ENCODE measurements around the gene FAM200A. TPM values are rescaled to one million over a fixed set of nuclear protein-coding genes. Genes with fewer than 3 reads are reported as not detected.

The FAM200A gene
- total and polyA plus RNA-seq, 2 of the 8 experiments (the other 6 are each of a cell fraction or from before 2014, with no cell fraction given): 4.3 to 7.5 TPM

DNA sequence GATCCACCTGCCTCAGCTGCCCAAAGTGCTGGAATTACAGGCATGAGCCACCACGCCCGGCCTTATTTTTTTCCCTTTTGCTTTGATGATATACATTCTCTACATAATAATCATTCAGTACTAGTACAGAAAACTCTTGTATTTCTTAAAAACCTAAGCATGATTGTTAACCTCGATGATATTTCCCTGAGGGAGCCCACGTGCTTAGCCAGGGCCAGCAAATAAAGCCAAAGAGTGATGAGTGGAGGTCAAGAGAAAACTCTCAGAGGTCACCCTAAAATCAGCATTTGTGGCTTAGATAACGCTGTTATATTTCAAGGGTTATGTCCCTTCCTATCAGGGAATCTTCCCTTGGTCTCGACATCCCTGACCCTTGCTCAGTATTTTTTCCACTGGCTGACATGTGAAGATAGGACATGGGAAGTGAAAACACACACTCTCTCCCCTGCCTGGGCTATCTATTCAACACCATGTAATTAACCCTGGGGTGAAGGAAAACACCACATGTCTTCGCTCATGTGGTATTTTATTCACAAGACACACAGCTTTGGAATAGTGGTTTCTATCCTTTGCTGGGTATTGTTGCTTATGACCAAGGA lies 12.6 kb downstream of the FAM200A start:
- Histone ChIP-seq H3K27me3 (replicated peaks in 1 of 4; ENCODE audit: control insufficient read depth in 3 of 4, extremely low read depth in 1 of 4, insufficient read depth in 3 of 4, low read length in 3 of 4) (no peaks in the 10 kb centered on the region), H3K23ac (ENCODE audit: insufficient read length) (no peak overlapping the region), H3K4me2 (ENCODE audit: insufficient read depth in 1 of 2, low read depth in 2 of 2, low read length in 2 of 2) (no peak overlapping the region), H2BK15ac (ENCODE audit: low read length) (no peak overlapping the region), H3K79me1 (ENCODE audit: low read depth, low read length) (no peaks in the 10 kb centered on the region), H3K9ac (replicated peaks in 1 of 4; ENCODE audit: extremely low read depth in 1 of 4, low read depth in 3 of 4, low read length in 3 of 4) (no peak overlapping the region), H3K36me3 (ENCODE audit: control insufficient read depth in 2 of 4, insufficient read depth in 4 of 4, low read length in 3 of 4) (no peaks in the 10 kb centered on the region), H2BK5ac (ENCODE audit: low read depth, low read length) (no peak overlapping the region), H3K23me2 (ENCODE audit: low read depth, low read length) (no peaks in the 10 kb centered on the region), H2AFZ (ENCODE audit: low read length) (no peak overlapping the region), H4K5ac (ENCODE audit: insufficient read length, low read depth, low read length) (no peak overlapping the region), H2AK5ac (ENCODE audit: low read depth, low read length) (no peak overlapping the region), H2BK12ac (ENCODE audit: low read depth, low read length) (no peak overlapping the region), H3K27ac (ENCODE audit: low read depth, low read length) (no peak overlapping the region), H4K8ac (ENCODE audit: extremely low read depth, insufficient read depth, low read length) (no peak overlapping the region), H3K79me2 (ENCODE audit: control insufficient read depth in 1 of 2, insufficient read depth in 2 of 2, low read length in 2 of 2) (no peaks in the 10 kb centered on the region), H3K14ac (ENCODE audit: insufficient read length) (no peak overlapping the region), H3K9me3 (ENCODE audit: insufficient read depth in 2 of 2, low read depth in 1 of 2, low read length in 1 of 2) (peaks cover 31 to 33% of the 10 kb centered on the region in 2 experiments), H2BK20ac (ENCODE audit: low read length) (no peak overlapping the region), H3K18ac (ENCODE audit: extremely low read depth, low read length) (no peak overlapping the region), H3K4me3 (ENCODE audit: extremely low read depth in 1 of 4, insufficient read depth in 2 of 4, low read depth in 3 of 4, low read length in 4 of 4) (no peak overlapping the region), H4K91ac (replicated peaks; ENCODE audit: insufficient read length, low read length) (no peak overlapping the region), H3K4me1 (replicated peaks in 1 of 4; ENCODE audit: control insufficient read depth in 3 of 4, insufficient read depth in 4 of 4, low read length in 3 of 4) (no peaks in the 10 kb centered on the region), H3K4ac (replicated peaks; ENCODE audit: insufficient read length, low read depth, low read length) (no peak overlapping the region), H2BK120ac (replicated peaks; ENCODE audit: low read depth, low read length) (no peak overlapping the region), H4K20me1 (replicated peaks in 1 of 2; ENCODE audit: control insufficient read depth in 1 of 2, insufficient read depth in 2 of 2, low read length in 2 of 2) (no peaks in the 10 kb centered on the region), H3K56ac (replicated peaks; ENCODE audit: insufficient read length, low read depth, low read length) (no peak overlapping the region)
- ChIA-PET CTCF (ENCODE audit: partially characterized antibody) (interaction anchor here (1.2 to 1.6 kb wide), 2 partner anchors 9 to 13 kb away, joined by 3 to 11 read pairs; no protein-coding TSS in a partner anchor), POLR2A (ENCODE audit: partially characterized antibody) (interaction anchor here (2.1 kb wide), 1 partner anchor 19 kb away, joined by 6 read pairs; the partner anchor contains the start of gene ZNF655)
- no peak for DNase-seq (ENCODE audit: low read depth in 1 of 2, low spot score in 2 of 2)
- no peak for FAIRE-seq
- TF ChIP-seq CREB1 (IDR thresholded peaks at IDR 0.05): no peak
- 82% methylated on average over 7 of the region's 7 CpGs; no CpG with 5 or more reads in 1 of the 2 experiments for WGBS, 2 experiments (ENCODE audit: extremely low coverage in 1 of 2, insufficient coverage in 1 of 2, insufficient read length in 1 of 2, insufficient replicate concordance in 2 of 2, low coverage in 1 of 2, low lambda C conversion rate in 2 of 2, missing lambda C conversion rate in 1 of 2)

All from H1 (cell line).